ENCODE data around the gene BICD1.

BICD1 gene

DNA sequence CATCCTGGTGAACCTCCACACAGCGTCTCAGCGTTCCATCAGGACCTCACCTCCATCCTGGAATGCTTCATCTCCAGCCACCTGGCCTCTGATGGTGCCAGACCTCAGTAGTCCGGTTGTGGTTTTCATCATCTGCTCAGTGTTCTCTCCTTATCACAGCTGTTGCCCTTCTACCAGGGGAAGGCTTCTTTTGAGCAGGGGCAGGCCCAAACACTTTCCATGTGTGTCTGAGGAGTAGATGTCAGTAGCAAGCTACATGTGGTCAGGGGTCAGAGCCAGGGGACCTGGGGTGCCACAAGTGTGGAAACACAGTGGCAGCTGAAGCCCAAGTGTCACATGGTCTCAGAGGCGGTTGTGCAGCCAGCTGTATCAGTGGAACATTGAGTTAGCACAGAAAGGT, 262.6 kb downstream of the BICD1 start:
- no peak for TF ChIP-seq TAF1 (IDR thresholded peaks at IDR 0.05; ENCODE audit: borderline replicate concordance, low read depth, low read length)
- TF ChIP-seq POLR2A (IDR thresholded peaks at IDR 0.05; ENCODE audit: low read depth, low read length): no peak
- TF ChIP-seq POLR2AphosphoS5 (IDR thresholded peaks at IDR 0.05; ENCODE audit: low read depth, low read length): no peak
- no peak for DNase-seq (ENCODE audit: insufficient read length)
- no peak for FAIRE-seq

DNA sequence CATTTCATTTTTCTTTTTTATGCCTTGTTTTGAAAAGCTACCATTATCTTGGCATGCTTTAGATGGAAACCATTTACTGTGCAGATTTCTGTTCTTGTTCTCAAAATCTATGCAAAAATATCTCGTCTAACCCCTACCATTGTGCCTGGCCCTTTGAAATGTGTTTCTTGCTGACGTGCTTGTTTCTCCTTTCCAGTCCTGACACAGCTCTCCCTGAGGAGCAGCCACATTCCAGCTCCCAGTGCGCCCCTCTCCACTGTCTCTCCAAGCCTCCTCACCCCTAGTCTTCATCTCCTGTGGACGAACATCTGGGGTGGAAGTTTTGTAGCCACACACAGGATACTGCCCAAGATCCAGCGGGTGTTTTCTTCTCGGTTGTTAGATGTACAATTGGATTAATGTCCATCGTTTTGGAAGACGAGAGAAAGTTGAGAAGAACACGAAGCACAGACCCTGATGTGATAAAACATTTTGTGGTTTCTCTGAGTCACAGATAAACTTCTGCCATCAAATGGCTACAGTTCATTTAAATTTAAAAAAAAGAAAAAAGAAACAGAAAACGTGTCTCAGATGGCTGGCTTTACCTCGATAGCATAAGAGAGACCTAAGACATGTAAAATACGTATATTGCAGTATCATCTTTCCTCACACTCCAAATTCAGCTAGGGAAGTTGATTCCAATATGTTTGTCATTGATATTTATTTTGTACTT, 270.9 kb downstream of the BICD1 start:
- DNase-seq (ENCODE audit: insufficient read length): no peak
- no peak for FAIRE-seq

DNA sequence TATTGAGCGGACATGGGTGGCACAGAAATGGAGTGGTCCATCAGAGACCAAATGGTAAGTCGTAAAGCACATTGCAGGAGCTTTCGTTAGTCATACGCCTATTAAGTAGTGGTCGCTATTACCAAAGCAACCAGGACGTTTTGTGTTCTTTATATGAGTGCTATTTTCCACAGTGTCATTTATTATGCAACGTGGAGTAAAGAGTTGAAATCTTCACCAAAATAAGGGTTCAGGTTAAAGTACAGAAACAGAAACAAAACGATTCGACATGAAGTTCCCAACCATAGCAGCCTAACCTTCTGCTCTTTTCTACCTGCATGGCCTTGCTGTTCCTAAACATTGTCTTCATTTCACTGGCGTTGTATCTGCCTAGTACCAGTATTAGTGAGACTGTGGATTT, 272.6 kb downstream of the BICD1 start:
- no peak for TF ChIP-seq POLR2A (IDR thresholded peaks at IDR 0.05; ENCODE audit: low read depth, low read length)
- no peak for TF ChIP-seq POLR2AphosphoS5 (IDR thresholded peaks at IDR 0.05; ENCODE audit: low read depth, low read length)
- TF ChIP-seq TAF1 (IDR thresholded peaks at IDR 0.05; ENCODE audit: borderline replicate concordance, low read depth, low read length): no peak
- DNase-seq (ENCODE audit: insufficient read length): no peak
- FAIRE-seq: no peak

More for the DNA sequence above, 270.9 kb downstream of the BICD1 start:
- TF ChIP-seq POLR2A (IDR thresholded peaks at IDR 0.05; ENCODE audit: low read depth, low read length) (no peak), POLR2AphosphoS5 (IDR thresholded peaks at IDR 0.05; ENCODE audit: low read depth, low read length) (no peak), TAF1 (IDR thresholded peaks at IDR 0.05; ENCODE audit: borderline replicate concordance, low read depth, low read length) (no peak)

DNA sequence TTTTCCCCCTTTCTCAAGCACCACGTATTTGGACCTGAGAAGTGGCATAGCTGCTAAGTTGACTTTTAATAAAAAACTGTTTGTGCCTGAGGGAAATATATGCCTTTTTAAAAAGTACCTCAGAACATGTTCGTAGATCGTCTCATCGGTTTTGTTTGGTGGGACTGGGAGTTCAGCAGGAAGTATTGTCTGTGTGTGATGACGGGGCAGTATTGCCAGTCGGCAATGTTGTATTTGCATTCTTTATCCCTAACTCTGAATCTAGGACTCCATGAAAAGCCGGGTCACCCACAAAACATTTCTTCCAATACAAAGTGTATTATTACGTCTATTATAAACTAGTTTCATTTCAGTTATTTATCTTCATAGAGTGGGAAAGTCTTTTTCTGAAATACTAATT, 273.0 kb downstream of the BICD1 start:
- TF ChIP-seq TAF1 (IDR thresholded peaks at IDR 0.05; ENCODE audit: borderline replicate concordance, low read depth, low read length): no peak
- no peak for TF ChIP-seq POLR2A (IDR thresholded peaks at IDR 0.05; ENCODE audit: low read depth, low read length)
- TF ChIP-seq POLR2AphosphoS5 (IDR thresholded peaks at IDR 0.05; ENCODE audit: low read depth, low read length): no peak
- no peak for DNase-seq (ENCODE audit: insufficient read length)
- no peak for FAIRE-seq

DNA sequence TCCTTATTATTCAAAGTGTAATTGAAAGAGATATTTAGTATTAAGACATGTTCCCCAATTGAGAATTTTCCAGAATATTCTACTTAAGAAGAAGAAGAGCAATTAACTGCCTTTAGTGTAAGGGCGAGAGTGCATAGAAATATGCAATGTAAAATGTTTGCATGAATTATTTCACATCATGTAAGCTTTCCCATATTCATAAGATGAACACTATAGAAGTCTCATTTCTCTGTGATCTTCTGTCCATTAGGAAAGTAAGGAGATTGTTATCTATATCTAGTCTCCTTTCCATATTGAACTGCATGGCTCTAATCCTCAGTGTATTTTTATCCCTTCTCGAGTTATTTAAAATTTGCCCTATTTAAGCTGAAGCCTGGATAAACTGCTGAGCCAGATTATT, 275.6 kb downstream of the BICD1 start:
- TF ChIP-seq POLR2A (IDR thresholded peaks at IDR 0.05; ENCODE audit: low read depth, low read length): no peak
- no peak for TF ChIP-seq TAF1 (IDR thresholded peaks at IDR 0.05; ENCODE audit: borderline replicate concordance, low read depth, low read length)
- TF ChIP-seq POLR2AphosphoS5 (IDR thresholded peaks at IDR 0.05; ENCODE audit: low read depth, low read length): no peak
- DNase-seq (ENCODE audit: insufficient read length): no peak
- FAIRE-seq: no peak

DNA sequence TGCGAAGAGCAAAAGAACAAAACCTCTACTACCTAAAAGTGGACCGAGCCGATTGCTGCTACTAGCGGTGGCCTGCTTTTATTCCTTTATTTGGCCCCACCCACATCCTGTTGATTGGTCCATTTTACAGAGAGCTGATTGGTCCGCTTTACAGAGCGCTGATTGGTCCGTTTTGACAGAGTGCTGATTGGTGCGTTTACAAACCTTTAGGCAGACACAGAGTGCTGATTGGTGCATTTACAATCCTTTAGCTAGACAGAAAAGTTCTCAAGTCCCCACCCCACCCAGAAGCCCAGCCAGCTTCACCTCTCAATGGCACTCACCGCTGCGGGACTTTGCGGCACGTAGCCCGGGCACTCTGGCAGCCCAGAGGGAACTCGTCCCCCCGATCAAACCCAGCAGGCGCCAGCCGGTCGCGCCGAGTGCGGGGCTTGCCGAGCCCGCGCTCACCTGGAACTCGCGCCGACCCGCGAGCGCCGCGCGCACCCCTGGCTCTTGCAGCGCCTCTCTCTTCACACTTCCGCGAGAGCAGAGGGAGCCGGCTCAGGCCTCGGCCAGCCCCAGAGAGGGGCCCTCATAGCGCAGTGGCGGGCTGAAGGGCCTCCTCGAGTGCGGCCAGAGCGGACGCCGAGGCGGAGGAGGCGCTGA, 284.0 kb downstream of the BICD1 start:
- FAIRE-seq (no peak), DNase-seq (ENCODE audit: insufficient read length) (no peak)
- no peak for TF ChIP-seq TAF1 (IDR thresholded peaks at IDR 0.05; ENCODE audit: borderline replicate concordance, low read depth, low read length)
- no peak for TF ChIP-seq POLR2A (IDR thresholded peaks at IDR 0.05; ENCODE audit: low read depth, low read length)
- TF ChIP-seq POLR2AphosphoS5 (IDR thresholded peaks at IDR 0.05; ENCODE audit: low read depth, low read length): no peak

DNA sequence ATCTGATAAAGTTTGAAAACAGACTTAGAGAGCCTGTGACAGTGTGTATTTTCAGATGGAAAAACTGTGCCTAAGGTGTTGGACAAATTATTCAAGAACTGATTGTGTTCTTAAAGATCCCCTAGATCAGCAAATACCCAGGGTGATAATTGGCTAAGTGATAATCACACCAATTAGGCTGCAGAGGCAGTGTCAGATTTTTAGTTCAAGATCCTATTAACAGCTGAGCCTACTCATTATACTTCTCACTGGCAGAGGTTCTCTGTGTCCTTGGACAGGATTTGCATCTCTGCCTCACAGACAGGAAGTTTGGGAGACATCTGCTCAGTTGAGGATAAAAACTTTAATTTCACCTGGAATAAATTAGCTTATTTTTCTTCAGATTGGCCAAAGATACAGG, 288.4 kb downstream of the BICD1 start:
- TF ChIP-seq POLR2A (IDR thresholded peaks at IDR 0.05; ENCODE audit: low read depth, low read length): no peak
- no peak for TF ChIP-seq POLR2AphosphoS5 (IDR thresholded peaks at IDR 0.05; ENCODE audit: low read depth, low read length)
- TF ChIP-seq TAF1 (IDR thresholded peaks at IDR 0.05; ENCODE audit: borderline replicate concordance, low read depth, low read length): no peak
- DNase-seq (ENCODE audit: insufficient read length) (no peak), FAIRE-seq (no peak)

DNA sequence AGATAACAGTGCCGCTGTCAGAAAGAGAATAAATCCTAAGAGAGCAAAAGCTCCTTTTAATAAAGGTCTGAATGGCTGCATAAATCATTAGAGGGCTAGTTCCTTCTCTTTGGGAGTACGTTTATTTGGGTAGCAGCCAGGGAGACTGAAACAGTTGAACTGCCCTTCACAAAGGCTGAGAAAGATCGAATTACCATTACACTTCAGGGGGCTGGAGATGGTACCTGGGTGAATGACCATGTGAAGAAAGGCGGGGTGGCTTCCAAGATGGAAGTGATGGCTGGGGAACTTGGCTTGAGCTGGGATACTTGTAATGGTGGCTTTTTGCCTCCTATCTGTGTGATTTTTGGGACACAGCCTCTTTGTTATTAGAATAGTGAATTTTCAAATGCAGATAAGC, 291.0 kb downstream of the BICD1 start:
- FAIRE-seq: no peak
- no peak for DNase-seq (ENCODE audit: insufficient read length)
- TF ChIP-seq TAF1 (IDR thresholded peaks at IDR 0.05; ENCODE audit: borderline replicate concordance, low read depth, low read length) (no peak), POLR2A (IDR thresholded peaks at IDR 0.05; ENCODE audit: low read depth, low read length) (no peak), POLR2AphosphoS5 (IDR thresholded peaks at IDR 0.05; ENCODE audit: low read depth, low read length) (no peak)

DNA sequence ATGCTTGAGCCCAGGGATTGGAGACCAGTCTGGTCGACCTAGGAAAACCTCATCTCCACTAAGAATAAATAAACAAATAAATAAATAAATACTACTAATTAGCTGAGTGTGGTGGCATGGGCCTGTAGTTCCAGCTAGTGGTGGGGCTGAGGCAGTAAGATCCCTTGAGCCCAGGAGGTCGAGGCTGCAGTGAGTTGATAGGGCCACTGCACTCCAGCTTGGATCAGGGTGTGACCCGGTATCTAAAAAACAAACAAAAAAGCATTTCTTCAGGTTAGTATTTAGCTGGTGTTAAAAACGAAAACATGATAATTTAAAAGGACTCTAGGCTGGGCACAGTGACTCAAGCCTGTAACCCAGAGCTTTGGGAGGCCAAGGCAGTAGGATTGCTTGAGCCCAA, 291.5 kb downstream of the BICD1 start:
- DNase-seq (ENCODE audit: insufficient read length) (no peak), FAIRE-seq (no peak)
- no peak for TF ChIP-seq POLR2A (IDR thresholded peaks at IDR 0.05; ENCODE audit: low read depth, low read length)
- TF ChIP-seq POLR2AphosphoS5 (IDR thresholded peaks at IDR 0.05; ENCODE audit: low read depth, low read length): no peak
- TF ChIP-seq TAF1 (IDR thresholded peaks at IDR 0.05; ENCODE audit: borderline replicate concordance, low read depth, low read length): no peak

DNA sequence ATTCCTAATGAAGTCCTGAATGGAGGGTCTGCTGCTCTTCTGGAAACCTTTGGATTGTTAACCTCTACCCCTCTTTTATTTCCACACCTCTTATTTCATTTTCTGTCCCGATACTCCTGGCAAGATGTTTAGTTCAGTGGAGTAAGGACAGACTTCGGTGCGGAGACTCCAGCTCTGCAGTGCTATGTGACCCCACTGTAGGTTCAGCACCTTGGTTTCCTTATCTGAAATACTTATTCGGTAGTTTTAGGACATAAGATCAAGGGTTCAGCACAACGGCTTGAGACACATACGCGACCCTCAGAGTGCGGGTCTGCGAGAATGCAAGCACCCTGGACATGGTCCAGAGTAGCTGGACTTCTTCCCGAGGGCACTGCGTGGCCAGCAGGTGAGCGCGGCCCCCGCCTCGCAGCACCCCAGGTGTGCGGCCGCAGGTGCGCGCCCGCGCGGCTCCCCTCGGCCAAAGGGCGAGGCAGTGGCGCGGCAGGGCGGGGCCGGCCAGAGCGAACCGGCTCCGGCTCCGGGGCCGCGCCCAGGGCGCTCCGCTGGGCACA, 292.2 kb downstream of the BICD1 start:
- no peak for DNase-seq (ENCODE audit: insufficient read length)
- FAIRE-seq: no peak

DNA sequence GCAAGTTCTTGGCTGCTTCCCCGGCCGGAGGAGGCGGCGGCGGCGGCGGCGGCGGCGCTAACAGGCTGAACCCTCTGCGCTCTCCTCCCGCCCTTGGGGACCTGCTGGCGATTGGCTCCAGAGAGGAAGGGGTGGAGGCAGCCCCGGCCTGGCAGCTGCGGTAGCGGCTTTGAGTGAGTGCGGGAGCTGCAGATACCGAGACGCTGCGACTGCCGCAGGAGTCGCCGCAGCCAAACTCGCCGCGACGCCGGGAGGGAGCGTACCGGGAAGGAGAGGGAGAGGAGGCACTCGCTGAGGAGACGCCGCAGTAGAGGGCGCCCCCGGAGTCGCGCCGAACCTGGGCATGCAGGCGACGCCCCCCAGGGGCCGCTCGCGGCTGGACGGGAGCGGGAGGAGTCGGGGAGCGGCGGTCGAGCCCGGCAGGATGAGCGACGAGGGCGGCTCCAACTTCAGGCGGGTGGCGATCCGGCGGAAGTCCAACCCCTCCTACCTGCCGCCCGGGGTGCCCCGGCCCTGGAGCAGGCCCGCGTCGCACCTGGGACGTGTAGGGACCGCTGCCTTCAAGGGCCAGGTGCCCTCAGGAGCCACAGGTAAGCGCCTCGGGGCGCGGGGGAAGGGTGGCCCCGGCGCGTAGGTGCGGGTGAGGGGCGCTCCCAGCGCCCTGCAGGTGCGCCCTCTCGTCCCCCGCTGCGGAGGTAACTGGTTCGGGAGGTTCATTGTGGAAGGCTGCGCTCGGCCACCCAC, 292.9 kb downstream of the BICD1 start, which contains the start of gene FGD4:
FGD4 (plus strand) TSS at position 189 of the 744 bp plus-strand sequence.
- peak; percentile 76 for DNase-seq (ENCODE audit: insufficient read length)
- peak; percentile 63 for FAIRE-seq
- TF ChIP-seq POLR2A (IDR thresholded peaks at IDR 0.05; ENCODE audit: low read depth, low read length): no peak
- TF ChIP-seq TAF1 (IDR thresholded peaks at IDR 0.05; ENCODE audit: borderline replicate concordance, low read depth, low read length): no peak
- no peak for TF ChIP-seq POLR2AphosphoS5 (IDR thresholded peaks at IDR 0.05; ENCODE audit: low read depth, low read length)

More for the DNA sequence above, 292.2 kb downstream of the BICD1 start:
- TF ChIP-seq POLR2AphosphoS5 (IDR thresholded peaks at IDR 0.05; ENCODE audit: low read depth, low read length) (no peak), TAF1 (IDR thresholded peaks at IDR 0.05; ENCODE audit: borderline replicate concordance, low read depth, low read length) (no peak), POLR2A (IDR thresholded peaks at IDR 0.05; ENCODE audit: low read depth, low read length) (no peak)

Measured in GM12892 (cell line).